ENCODE data around the gene PUS10. TPM values are rescaled to one million over a fixed set of nuclear protein-coding genes. Genes with fewer than 3 reads are reported as not detected.
"Not testable (repeated sequence)": the region's sequence is repeated elsewhere in the genome, so short reads cannot be mapped to it uniquely, and the experiment has no call there.

The PUS10 gene
- total RNA-seq, 2 donors from 2014 or later: 4.5 TPM

GRCh38 chr2:61015976-61016375 lies 2.1 kb downstream of the PUS10 start:
- intact Hi-C loops (cut with DNase I): no loop called here
- DNase-seq (ENCODE audit: low spot score): no peak

GRCh38 chr2:61014763-61015162 lies 3.3 kb downstream of the PUS10 start:
- no peak for DNase-seq (ENCODE audit: low spot score)
- intact Hi-C loops (cut with DNase I): no loop called here

- no peak for DNase-seq (ENCODE audit: low spot score)
- intact Hi-C loops (cut with DNase I): no loop called here
Measured at GRCh38 chr2:61013382-61013781, 4.7 kb downstream of the PUS10 start.

- DNase-seq (ENCODE audit: low spot score); intact Hi-C loops (cut with DNase I): not testable (repeated sequence)
Measured at GRCh38 chr2:61012303-61012702, 5.8 kb downstream of the PUS10 start.

GRCh38 chr2:61011678-61012077 lies 6.4 kb downstream of the PUS10 start:
- DNase-seq (ENCODE audit: low spot score): no peak

GRCh38 chr2:61009355-61009754 lies 8.7 kb downstream of the PUS10 start:
- intact Hi-C loops (cut with DNase I): no loop called here
- no peak for DNase-seq (ENCODE audit: low spot score)

More at GRCh38 chr2:61011678-61012077, 6.4 kb downstream of the PUS10 start:
- intact Hi-C loops (cut with DNase I): no loop called here

GRCh38 chr2:61006486-61007105 lies 11.5 kb downstream of the PUS10 start:
- DNase-seq (ENCODE audit: low spot score): no peak
- intact Hi-C loops (cut with DNase I): no loop called here

- no peak for DNase-seq (ENCODE audit: low spot score)
- intact Hi-C loops (cut with DNase I): no loop called here
Measured at GRCh38 chr2:61005736-61006135, 12.3 kb downstream of the PUS10 start.

- no peak for DNase-seq (ENCODE audit: low spot score)
- intact Hi-C loops (cut with DNase I): loop anchor here in 1 of 2 donors (10.0 kb wide), 2 partner anchors 284 to 1954 kb away; no protein-coding TSS in a partner anchor
Measured at GRCh38 chr2:60998628-60999545, 19.2 kb downstream of the PUS10 start.

- DNase-seq (ENCODE audit: low spot score): no peak
- intact Hi-C loops (cut with DNase I): loop anchor here in 1 of 2 donors (10.0 kb wide), 2 partner anchors 279 to 1949 kb away; no protein-coding TSS in a partner anchor
Measured at GRCh38 chr2:60994131-60994530, 23.9 kb downstream of the PUS10 start.

- DNase-seq (ENCODE audit: low spot score): no peak
- intact Hi-C loops (cut with DNase I): loop anchor here in 1 of 2 donors (10.0 kb wide), 2 partner anchors 278 to 1948 kb away; no protein-coding TSS in a partner anchor
Measured at GRCh38 chr2:60992985-60993392, 25.1 kb downstream of the PUS10 start.

GRCh38 chr2:60991644-60992043 lies 26.4 kb downstream of the PUS10 start:
- DNase-seq (ENCODE audit: low spot score): no peak
- intact Hi-C loops (cut with DNase I): loop anchor here in 1 of 2 donors (10.0 kb wide), 2 partner anchors 277 to 1947 kb away; no protein-coding TSS in a partner anchor

GRCh38 chr2:60989259-60989658 lies 28.8 kb downstream of the PUS10 start:
- intact Hi-C loops (cut with DNase I): no loop called here
- no peak for DNase-seq (ENCODE audit: low spot score)

GRCh38 chr2:60987656-60988055 lies 30.4 kb downstream of the PUS10 start:
- intact Hi-C loops (cut with DNase I); DNase-seq (ENCODE audit: low spot score): not testable (repeated sequence)

- no peak for DNase-seq (ENCODE audit: low spot score)
- intact Hi-C loops (cut with DNase I): no loop called here
Measured at GRCh38 chr2:60987041-60987440, 31.0 kb downstream of the PUS10 start.

GRCh38 chr2:60984720-60985119 lies 33.3 kb downstream of the PUS10 start:
- no peak for DNase-seq (ENCODE audit: low spot score)
- intact Hi-C loops (cut with DNase I): no loop called here

- intact Hi-C loops (cut with DNase I): not testable (repeated sequence)
Measured at GRCh38 chr2:60982066-60982465, 36.0 kb downstream of the PUS10 start.

GRCh38 chr2:60980071-60980815 lies 37.8 kb downstream of the PUS10 start:
- intact Hi-C loops (cut with DNase I): no loop called here
- no peak for DNase-seq (ENCODE audit: low spot score)

More at GRCh38 chr2:60982066-60982465, 36.0 kb downstream of the PUS10 start:
- not testable (repeated sequence) for DNase-seq (ENCODE audit: low spot score)

- intact Hi-C loops (cut with DNase I): no loop called here
- no peak for DNase-seq (ENCODE audit: low spot score)
Measured at GRCh38 chr2:60979231-60979630, 38.8 kb downstream of the PUS10 start.

GRCh38 chr2:60977562-60977895 lies 40.5 kb downstream of the PUS10 start:
- DNase-seq (ENCODE audit: low spot score): no peak
- intact Hi-C loops (cut with DNase I): no loop called here
